BE2C (cell line): ENCODE measurements around the gene KLF9.

Experiments used
- DNase-seq: peaks from one replicate; pipeline ENCODE4 v3.0.0-alpha.2; 2020
- H3K27me3 ChIP-seq: fragments of 250-450 bp; sonication (Bioruptor Pico); 2 replicates; pipeline ENCODE4 v1.5.1; 2020; ENCODE audit warnings: mild to moderate bottlenecking
- H3K36me3 ChIP-seq: fragments of 250-450 bp; sonication (Bioruptor Pico); 2 replicates; pipeline ENCODE4 v1.5.1; 2020; ENCODE audit warnings: mild to moderate bottlenecking
- H3K4me1 ChIP-seq: fragments of 250-450 bp; sonication (Bioruptor Pico); 2 replicates; pipeline ENCODE4 v1.5.1; 2020
- H3K4me3 ChIP-seq: 2 replicates; pipeline ENCODE4 v1.5.1; 2011; ENCODE audit warnings: low read depth, low read length
- H3K9me3 ChIP-seq: fragments of 250-450 bp; sonication (Bioruptor Pico); 2 replicates; pipeline ENCODE4 v1.5.1; 2020
- CTCF ChIP-seq: IDR thresholded peaks from 2 replicates; pipeline ENCODE4 v1.5.1; 2012; ENCODE audit warnings: mild to moderate bottlenecking, low read depth, low read length

Gene KLF9

GRCh38 chr9:70452365-70452764, 37.9 kb upstream of the KLF9 start:
- H3K4me3 ChIP-seq, result no peak overlapping the region
- H3K4me1 ChIP-seq, result no peaks in the 10 kb centered on the region
- no peaks in the 10 kb centered on the region for H3K9me3 ChIP-seq
- TF ChIP-seq CTCF, result no peak
- DNase-seq, result no peak
- no peaks in the 10 kb centered on the region for H3K36me3 ChIP-seq
- H3K27me3 ChIP-seq, result no peaks in the 10 kb centered on the region

- H3K27me3 ChIP-seq, result no peaks in the 10 kb centered on the region
- no peaks in the 10 kb centered on the region for H3K36me3 ChIP-seq
- DNase-seq, result no peak
- no peak overlapping the region for H3K4me3 ChIP-seq
- H3K9me3 ChIP-seq, result no peaks in the 10 kb centered on the region
- no peak for TF ChIP-seq CTCF
- no peaks in the 10 kb centered on the region for H3K4me1 ChIP-seq
Observed at GRCh38 chr9:70451765-70452164, 37.3 kb upstream of the KLF9 start.

GRCh38 chr9:70450738-70451137, 36.3 kb upstream of the KLF9 start:
- Histone ChIP-seq H3K36me3 (no peaks in the 10 kb centered on the region), H3K4me1 (no peaks in the 10 kb centered on the region), H3K4me3 (no peak overlapping the region), H3K27me3 (no peaks in the 10 kb centered on the region), H3K9me3 (no peaks in the 10 kb centered on the region)
- DNase-seq, result no peak
- TF ChIP-seq CTCF, result no peak

GRCh38 chr9:70449461-70449860, 35.0 kb upstream of the KLF9 start:
- Histone ChIP-seq H3K27me3 (no peaks in the 10 kb centered on the region), H3K4me1 (no peaks in the 10 kb centered on the region), H3K9me3 (no peaks in the 10 kb centered on the region), H3K4me3 (no peak overlapping the region), H3K36me3 (no peaks in the 10 kb centered on the region)
- no peak for TF ChIP-seq CTCF
- no peak for DNase-seq

- H3K4me3 ChIP-seq, result no peak overlapping the region
- no peak for TF ChIP-seq CTCF
Observed at GRCh38 chr9:70448919-70449318, 34.5 kb upstream of the KLF9 start.

GRCh38 chr9:70444904-70445303, 30.4 kb upstream of the KLF9 start:
- Histone ChIP-seq H3K36me3 (no peaks in the 10 kb centered on the region), H3K4me1 (no peaks in the 10 kb centered on the region), H3K9me3 (no peaks in the 10 kb centered on the region), H3K27me3 (no peaks in the 10 kb centered on the region), H3K4me3 (no peak overlapping the region)
- DNase-seq, result no peak
- no peak for TF ChIP-seq CTCF

More at GRCh38 chr9:70448919-70449318, 34.5 kb upstream of the KLF9 start:
- Histone ChIP-seq H3K27me3 (no peaks in the 10 kb centered on the region), H3K4me1 (no peaks in the 10 kb centered on the region), H3K36me3 (no peaks in the 10 kb centered on the region), H3K9me3 (no peaks in the 10 kb centered on the region)
- no peak for DNase-seq
